ENCODE results near the gene ALS2.
"Not testable (repeated sequence)": the region's sequence is repeated elsewhere in the genome, so short reads cannot be mapped to it uniquely, and the experiment has no call there.

ALS2 gene

DNA sequence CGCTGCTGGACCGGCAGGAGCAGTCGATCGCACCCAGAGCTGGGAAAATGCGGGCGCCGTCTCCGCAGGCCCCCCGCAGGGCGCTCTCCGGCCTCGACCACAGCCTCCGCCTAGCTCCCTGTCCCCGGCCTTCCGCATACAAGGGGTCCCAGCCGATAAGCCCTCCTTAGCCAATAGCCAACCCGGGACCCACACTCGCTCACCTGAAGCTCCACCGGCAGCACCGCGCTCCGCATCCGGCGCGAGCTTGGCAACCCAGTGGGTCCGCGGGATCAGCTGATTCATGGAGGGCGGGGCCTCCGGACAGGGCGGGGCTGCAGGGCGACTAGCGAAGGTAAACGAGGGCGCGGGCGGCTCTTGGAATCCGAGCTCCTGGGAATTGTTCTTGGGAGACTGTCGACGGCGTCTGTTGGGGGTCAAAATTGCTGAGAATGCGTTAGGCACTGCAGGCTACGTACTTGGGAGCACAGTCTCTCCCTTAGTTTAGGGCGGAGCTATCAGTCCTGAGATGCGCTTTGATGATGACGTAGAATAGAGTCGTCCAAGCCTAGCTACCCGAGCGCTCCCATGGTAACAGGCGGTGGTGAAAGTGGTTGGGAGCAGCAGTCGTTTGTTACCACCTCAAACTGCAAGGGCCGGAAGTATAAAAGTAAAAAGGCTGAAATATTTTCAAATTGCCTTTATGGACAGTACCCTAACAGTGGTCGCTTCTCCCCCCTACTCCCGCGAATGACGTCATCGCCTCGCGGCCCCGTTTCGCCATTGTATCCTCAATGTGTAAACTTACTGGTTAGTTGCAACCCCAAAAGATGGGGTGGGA is at the start of gene ALS2:
ALS2 (minus strand) TSS at position 260 of the 820 bp plus-strand sequence. CDS start 12,048 bp downstream, outside the sequence.
- DNase-seq: peak; percentile 100

DNA sequence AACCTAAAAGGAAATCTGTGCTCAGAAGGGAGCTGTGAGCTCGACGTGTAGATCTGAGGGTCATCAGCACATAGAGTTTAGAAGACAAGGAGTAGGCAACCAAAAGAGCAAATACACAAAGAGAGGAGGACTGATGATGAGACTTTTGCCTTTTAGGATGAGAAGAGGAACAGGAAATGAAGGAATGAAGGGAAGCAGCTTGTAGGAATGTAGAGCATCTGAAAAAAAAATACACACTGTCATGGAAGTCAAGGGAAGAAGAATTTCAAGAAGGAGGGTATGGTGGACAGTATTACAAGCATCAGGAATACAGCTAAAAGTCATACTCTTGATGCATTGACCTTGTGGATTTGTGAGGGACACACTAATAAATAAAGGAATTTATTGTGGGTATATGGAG is 47.5 kb upstream of the ALS2 start:
- no peak for DNase-seq

DNA sequence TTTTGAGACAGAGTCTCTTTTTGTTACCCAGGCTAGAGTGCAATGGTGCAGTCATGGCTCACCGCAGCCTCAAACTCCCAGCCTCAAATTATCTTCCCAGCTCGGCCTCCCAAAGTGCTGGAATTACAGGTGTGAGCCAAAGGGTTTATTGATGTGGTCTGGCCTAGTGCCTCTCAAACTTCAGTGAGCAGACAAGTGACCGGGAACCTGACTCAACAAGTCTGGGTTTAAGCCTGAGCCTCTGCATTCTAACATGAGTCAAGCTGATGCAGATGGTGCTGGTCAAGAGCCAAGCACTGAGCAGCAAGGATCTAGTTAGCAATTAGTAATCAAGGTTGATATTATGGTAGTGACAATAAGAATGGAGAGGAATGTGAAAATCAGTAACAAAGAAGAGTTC is 46.9 kb upstream of the ALS2 start:
- DNase-seq: no peak

DNA sequence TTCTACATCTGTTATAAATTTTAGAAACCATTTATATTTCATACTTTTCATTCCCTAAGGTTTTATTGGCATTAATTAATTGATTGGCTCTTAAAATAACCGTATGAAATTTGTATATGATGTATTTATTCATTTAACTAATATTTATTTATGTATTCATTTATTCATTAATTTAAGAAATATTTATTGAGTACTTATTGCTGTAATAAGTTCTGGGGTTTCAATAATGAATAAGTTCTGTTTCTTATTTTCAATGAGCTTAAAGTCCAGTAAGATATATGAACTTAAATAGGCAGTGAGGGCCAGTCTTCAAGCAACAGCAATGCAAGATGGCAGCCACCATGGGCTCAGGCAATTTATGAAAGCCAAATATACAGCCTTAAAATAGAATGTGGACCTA is 43.5 kb upstream of the ALS2 start:
- DNase-seq: no peak

DNA sequence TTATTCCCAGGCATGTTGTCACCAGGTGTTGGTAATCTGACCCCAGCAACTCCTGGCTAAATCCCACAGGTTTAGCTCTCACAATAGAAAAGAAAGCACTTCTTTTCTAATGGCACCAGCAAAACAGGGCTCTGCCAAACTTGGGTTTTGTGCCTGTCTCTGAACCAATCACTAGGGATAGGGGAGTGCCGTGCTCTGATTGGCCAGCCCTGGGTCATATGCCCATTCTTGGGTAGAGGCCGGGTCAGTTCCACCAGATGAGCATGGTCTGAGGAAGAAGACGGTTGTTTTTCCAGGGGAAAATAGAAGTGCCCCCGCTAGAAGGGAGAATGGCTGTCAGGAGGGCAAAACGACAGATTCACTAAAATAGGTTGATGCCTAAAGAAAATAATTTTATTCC is 40.3 kb upstream of the ALS2 start:
- no peak for DNase-seq

DNA sequence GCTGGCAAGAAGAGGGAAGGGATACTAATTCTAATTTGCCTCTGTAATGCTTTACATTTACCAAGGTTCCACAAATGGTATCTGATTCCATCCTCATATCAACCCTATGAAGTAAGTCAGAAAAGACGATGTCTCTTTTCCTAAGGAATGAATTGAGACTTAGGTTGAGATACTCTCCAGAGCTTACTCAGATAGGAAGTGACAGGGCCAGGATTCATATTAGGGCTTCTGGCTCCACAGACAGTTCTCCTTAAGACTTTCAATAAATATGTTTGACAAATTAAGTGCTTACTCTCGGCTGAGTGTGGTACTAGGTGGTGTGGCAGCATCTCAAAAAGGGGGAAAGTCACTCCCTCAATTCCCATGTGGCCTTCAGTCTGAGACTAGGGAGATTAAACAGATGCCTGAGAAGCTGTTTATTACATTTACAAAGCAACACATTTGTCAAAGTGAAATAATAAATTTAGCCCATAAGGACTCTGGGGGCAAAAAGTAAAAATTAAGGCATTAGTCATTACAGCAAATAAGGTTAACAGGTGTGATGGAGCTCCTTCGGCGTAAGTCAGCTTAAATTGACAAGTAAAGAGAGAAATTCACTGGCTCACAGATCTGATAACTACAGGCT is 39.8 kb upstream of the ALS2 start:
- no peak for DNase-seq

DNA sequence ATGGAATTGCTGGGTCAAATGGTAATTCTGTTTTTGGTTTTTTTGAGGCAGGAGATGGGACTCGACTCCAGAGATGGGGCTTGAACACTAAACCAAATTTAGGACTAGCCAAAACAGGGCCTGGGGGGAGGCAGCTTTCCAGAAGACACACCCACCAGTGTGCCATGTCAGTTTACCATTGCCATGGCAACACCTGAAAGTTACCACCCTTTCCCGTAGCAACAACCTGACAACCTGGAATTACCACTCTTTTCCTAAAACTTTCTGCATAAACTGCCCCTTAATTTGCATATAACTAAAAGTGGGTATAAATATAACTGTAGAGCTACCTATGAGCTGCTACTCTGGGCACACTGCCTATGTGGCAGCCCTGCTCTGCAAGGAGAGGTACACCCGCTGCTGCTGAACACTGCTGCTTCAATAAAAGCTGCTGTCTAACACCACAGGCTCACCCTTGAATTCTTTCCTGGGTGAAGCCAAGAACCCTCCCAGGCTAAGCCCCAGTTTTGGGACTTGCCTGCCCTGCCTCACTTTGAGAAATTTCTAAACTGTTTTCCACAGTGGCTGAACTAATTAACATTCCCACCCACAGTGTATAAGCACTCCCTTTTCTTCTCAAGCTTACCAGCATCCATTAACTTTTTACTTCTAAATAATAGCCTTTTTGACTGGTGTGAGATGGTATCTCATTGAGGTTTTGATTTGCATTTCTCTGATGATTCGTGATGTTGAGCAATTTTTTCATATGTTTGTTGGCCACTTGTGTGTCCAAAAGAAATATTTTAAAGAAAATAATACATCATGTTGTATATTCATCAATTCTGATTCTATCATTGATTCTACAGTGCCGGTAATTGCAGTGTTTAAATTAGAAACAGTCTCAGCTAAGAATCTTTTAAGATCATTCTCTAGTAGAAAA is 36.2 kb upstream of the ALS2 start:
- no peak for DNase-seq

DNA sequence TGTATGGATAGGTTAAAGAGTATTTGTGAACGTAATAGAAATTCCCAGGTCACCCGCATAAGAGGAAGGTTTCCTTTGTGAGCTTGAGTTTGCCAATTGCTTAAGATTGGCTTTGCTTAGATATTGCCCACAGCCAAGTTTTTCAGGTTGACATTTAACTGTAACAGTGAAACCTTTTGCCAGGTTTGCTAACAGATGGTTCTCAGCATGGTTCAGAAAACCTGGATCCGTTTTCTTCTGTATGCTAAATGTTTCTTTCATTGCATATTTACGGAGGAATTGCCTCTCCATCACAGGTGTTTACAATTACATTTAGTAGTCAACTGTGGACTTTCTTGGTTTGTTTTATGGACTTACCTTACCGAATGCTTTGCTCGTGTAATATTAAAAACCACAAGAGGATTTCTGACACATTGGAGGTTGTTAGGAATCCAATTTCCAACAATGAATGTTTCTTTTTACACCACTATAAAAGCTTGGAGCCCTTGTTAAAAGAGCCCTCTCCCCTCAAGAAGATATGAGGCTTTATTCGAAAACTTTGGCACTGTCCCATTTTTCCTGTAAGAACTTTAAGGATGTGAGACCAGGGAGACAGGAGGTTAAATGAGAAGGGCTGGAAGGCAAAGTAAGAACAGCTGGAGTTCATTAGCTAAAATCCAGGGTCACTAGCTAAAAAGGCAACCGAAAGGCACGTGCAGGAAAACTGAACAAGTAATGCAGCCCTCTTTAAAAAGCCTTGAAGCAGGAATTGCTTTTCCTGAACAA is 33.4 kb upstream of the ALS2 start:
- DNase-seq: no peak

DNA sequence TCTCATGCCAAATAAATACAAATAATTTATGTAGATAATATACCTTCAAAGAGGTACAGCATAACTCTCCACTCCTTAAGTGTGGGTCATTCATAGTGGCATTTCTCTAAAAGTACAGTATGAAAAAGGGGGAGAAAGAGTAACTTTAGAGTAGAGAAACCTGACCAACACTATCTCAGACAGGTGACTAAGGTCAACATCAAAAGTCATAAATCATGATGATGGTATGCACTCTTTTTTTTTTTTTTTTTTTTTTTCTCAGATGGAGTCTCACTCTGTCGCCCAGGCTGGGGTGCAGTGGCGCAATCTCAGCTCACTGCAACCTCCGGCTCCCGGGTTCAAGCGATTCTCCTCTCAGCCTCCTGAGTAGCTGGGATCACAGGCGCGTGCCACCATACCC is 29.9 kb upstream of the ALS2 start:
- DNase-seq: not testable (repeated sequence)

DNA sequence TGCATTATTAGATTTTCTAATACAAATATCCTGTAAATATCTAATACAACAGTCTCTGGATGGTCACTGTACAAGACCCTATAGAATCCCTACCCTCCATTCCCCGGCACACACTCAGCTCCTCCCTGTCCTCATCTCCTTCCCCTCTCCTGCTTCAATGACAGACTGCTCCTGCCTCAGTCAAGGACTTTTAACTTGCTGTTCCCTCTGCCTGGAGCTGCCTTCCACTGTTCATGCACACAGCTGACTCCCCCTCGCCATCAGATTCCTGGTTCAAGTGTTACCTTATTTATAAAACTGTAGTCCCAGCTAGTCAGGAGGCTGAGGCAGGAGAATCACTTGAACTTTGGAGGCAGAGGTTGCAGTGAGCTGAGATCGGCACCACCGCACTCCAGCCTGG is 28.9 kb upstream of the ALS2 start:
- no peak for DNase-seq

DNA sequence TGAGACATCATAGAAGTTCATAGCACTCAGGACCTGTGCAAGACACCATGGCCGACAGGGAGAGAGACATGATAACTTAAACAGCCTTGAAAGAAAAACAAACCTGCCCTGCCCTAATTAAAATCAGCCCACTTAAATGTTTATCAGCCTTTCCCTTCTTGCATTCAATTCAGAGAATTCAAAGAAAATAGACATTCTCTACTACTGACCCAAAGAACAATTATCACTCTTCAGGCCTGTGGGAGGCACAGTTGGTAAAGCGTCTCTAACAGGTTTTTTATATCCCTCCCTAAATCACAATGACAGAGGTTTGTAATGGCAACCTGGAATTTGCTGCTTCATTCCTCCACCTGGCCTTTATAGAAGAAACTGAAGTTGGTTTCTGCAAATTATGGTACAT is 27.3 kb upstream of the ALS2 start:
- DNase-seq: no peak

DNA sequence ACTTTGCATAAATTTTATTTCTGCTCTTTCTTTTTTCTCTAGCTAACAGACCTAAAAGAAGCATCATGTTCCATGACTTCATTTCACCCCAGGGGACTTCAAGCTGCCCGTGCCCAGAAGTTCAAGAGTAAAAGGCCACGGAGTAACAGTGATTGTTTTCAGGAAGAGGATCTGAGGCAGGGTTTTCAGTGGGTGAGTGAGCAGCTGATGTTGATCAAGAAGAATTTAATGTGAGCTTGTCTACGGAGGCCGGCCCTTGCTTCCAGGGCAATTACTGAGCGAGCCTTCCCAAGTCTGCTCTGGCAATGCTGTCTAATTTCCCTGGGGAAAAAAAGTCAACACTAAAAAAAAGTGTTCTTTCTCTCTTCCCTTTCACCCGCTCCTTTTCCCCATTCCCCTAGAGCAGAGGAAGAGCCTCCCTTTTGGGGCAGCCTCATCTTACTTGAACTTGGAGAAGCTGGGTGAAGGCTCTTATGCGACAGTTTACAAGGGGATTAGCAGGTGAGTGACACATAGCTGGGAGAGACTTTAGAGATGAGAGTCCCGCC is 26.8 kb upstream of the ALS2 start:
- no peak for DNase-seq

DNA sequence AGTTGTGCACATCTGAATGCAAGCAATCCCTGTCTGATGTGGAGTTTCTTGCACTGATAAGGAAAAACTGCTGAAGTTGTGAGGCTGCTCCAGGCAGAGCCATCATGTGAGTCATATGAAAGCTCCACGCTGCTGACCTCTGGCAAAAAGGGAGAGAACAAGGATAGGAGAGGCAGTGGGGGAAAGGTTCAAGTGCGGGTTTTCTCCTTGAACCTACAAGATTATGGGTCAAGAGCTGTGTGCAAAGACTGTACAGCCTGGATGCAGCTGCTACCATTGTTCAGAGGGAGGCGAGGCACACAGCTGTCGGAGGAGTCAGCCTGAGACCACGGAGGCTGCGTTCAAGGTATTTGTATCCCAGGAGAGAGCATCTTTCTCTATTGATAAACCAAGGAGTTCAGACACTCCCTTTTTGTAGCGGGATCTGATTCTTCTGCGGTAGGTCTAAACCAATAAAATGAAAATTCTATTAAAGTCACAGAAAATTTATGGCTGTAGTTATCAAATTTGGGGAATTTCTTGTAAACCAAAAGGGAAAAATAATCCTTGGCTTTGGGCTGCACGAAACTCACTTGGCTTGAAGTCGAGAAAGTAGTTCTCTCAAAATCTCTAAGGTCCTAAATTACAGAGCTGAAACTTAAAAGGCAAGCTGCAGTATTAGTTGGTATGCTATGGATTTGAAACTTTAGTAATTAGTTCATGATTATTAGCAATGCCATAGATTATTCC is 25.9 kb upstream of the ALS2 start, which contains the start of gene CDK15:
CDK15 (plus strand) TSS at position 96 of the 729 bp plus-strand sequence; CDS start at position 224, 128 bp downstream.
- DNase-seq: no peak

DNA sequence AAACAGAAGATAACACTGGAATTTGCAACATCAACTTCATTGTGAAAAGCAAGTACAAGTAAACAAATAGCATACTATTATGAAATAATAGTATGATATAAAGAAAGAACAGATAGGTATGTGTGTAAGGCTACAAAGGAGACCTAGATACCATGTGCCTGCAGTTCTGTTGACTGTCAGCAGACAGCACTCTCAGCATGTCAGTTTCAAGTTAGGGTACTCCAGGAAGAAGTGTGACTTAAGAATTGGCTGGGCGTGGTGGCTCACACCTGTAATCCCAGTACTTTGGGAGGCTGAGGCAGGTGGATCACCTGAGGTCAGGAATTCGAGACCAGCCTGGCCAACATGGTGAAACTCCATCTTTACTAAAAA is 18.2 kb upstream of the ALS2 start:
- not testable (repeated sequence) for DNase-seq

DNA sequence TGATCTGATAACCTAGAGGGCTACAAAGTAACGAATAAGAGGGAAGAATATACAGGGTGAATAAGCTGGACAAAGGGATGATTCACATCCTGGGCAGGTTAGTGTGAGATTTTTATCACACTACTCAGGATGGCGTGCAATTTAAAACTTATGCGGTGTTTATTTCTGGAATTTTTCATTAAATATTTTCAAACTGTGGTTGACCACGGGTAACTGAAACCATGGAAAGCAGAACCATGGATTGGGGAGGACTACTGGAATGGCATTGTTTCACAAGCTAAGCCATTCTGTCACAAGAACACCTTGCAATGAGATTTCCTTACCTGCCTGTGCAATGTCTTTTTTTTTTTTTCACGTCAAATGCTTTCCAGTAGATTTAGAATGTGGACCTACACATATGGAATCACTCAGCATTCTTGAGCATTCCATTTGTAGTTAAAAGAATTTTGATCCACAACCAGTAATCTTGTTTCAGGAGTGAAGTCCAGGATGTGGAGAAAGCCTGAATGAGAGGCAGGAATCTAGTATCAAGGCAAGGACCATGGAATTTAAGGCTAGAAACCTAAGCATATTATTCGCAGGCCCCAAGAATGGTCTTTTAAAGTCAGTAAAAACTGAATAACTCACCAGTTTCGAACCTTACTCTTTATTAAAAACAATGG is 17.6 kb upstream of the ALS2 start:
- DNase-seq: no peak

DNA sequence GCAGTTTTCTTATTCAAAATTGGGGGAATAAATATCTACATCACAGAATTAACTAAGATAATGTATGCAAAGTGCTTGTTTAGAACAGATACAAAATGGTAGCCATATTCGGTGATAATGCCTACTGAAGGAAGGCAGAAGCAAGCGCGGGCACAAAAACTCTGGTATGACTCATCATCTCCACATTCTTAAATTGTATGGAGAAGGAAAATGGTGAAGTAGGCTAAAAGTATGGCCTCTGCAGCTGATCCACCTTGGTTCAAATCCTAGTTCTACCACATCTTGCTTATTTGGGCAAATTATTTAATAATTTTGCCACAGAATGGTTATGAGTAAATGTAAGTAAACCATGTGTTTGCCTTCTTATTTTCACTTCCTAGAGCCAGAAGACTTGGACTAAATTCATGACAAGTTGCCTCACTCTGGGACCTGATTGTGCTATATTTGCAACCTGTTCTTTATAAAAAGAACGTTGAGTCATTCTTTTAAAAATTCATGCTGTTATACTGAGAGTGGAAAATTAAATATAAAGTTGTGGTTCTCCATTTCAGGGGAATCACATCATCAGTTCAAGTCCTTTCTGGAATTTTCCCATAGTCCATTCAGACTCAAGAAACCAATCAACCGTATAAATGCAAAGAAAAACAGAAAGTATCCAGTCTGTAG is 16.6 kb upstream of the ALS2 start:
- DNase-seq: no peak

DNA sequence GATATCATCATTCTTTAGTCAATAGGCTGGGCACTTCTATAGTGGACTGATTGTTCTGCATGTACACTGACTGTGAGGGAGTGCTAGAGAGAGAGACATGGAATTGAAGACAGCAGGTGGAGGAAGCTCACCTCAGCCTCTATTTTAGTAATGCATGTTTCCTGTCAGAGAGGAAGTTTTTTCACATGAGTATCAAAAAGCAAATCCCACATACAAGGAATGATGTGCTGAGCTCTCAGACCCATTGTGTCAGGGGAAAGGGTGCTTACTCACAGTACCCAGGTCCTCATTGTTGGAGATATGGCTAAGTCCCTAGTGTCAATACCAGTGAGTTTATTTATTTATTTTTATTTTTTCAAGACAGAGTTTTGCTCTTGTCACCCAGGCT is 15.7 kb upstream of the ALS2 start:
- DNase-seq: no peak

DNA sequence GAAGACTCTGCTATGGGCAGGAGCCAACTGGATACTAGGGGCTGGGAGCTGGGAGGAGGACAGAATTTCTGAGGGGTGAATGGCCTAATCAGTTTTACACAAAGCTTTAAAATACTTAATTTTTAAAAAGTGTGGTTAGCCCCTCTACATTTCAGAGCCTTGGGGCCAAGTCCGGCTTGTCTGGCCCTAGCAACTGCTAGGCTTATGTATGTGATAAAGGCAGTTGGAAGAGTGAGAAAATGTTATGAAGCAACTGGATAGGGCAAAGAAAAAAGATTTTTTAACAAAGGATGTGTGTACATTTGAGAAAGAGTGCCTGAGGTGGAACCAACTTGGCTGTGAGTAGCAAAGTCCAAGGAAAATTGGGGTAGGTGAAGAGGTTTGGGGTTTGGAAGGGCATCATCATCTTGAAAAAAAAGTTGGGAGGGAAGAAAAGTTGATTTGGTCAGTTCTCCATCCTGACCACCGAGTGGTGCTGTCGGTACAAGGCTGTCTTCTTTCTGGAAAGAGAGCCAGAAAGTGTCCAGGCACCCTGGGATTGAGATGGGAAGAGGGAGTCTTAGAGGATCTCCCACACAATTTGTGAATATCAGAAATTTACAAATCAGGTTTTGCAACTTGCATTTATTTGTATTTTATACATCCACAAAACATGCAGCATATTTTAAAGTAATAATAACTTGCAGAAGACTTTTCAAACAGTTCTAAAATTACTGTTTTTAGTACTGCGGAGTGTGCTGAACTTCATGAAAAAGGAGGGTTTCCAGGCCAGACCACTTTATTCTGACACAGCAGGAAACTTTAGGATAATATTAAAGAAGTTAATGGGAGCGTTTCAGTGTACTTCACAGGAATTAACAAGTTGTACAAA is 15.1 kb upstream of the ALS2 start:
- DNase-seq: no peak

DNA sequence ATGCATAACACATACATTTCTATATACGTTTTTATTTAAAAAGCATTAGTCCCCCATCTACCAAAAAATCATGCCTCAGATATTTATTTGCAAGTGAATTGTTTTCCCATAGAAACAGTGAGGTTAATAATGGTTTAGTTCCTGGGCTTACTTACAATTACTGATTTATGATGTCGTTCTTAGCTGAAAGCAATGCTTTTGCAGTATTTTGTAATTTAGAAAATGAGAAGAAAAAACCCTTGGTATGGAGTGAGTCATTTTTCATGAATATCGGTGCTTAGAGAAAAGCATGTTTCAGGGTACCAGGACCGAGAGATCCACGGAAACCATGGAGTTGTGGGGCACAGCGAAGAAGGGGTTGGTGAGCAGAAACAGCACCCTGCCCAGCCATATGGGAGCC is 13.6 kb upstream of the ALS2 start:
- DNase-seq: no peak

DNA sequence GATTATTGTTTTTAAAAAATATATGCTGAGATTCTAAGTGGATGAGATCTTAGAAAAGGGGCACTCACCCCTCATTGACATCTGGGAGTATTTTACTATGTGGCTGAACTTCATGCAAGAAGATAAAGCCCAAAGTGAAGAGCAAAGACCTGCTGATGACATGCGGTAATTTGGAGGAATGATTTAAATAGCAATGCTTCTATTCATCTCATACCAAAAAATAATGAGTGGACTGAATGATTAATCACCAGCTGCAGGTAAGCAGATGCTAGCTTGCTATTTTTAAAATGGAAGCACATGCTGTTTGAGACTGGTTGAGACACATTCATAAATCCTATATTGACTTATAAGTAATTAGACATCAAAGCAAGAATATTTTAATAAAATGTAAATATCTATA is 12.9 kb upstream of the ALS2 start:
- DNase-seq: no peak

Measured in NCI-H748 treated with DMSO at 0.1 percent for 48 hours (cell line).